ENCODE measurements around the gene TRIM54. TPM values are rescaled to one million over a fixed set of nuclear protein-coding genes. Genes with fewer than 3 reads are reported as not detected.

TRIM54 gene
- total RNA-seq, 1 experiment from 2014 or later: 2.0 TPM

GRCh38 chr2:27278010-27278409, 4.2 kb upstream of the TRIM54 start (continued):
- no peak for TF ChIP-seq REST (IDR thresholded peaks at IDR 0.05; ENCODE audit: low read depth)
- TF ChIP-seq EZH2 (IDR thresholded peaks at IDR 0.05): no peak
- no peak for TF ChIP-seq ATF3 (IDR thresholded peaks at IDR 0.05)
- TF ChIP-seq CTCF (IDR thresholded peaks at IDR 0.05 in 2 of 3, conservative IDR thresholded peaks at IDR 0.05 in 1 of 3; ENCODE audit: borderline replicate concordance in 1 of 3, insufficient read depth in 1 of 3, low read depth in 2 of 3, low read length in 2 of 3): no peak
- TF ChIP-seq SRF (IDR thresholded peaks at IDR 0.05; ENCODE audit: low read depth): no peak
- TF ChIP-seq ELF1 (IDR thresholded peaks at IDR 0.05; ENCODE audit: borderline replicate concordance, low read depth): no peak
- TF ChIP-seq SP1 (IDR thresholded peaks at IDR 0.05; ENCODE audit: low read depth): no peak
- TF ChIP-seq EGR1 (IDR thresholded peaks at IDR 0.05; ENCODE audit: low read depth): no peak
- TF ChIP-seq CEBPB (IDR thresholded peaks at IDR 0.05; ENCODE audit: low read depth): no peak

All from HCT116 (cell line).